Cerebellar cortex (tissue), 1 donor: ENCODE data around the gene RPS6KA5.
"Not testable (repeated sequence)": the region's sequence is repeated elsewhere in the genome, so short reads cannot be mapped to it uniquely, and the experiment has no call there.

Source experiments
- DNase-seq: peaks from one replicate; pipeline ENCODE4 v3.0.0-alpha.2; 2015; ENCODE audit warnings: low spot score

Gene RPS6KA5

DNA sequence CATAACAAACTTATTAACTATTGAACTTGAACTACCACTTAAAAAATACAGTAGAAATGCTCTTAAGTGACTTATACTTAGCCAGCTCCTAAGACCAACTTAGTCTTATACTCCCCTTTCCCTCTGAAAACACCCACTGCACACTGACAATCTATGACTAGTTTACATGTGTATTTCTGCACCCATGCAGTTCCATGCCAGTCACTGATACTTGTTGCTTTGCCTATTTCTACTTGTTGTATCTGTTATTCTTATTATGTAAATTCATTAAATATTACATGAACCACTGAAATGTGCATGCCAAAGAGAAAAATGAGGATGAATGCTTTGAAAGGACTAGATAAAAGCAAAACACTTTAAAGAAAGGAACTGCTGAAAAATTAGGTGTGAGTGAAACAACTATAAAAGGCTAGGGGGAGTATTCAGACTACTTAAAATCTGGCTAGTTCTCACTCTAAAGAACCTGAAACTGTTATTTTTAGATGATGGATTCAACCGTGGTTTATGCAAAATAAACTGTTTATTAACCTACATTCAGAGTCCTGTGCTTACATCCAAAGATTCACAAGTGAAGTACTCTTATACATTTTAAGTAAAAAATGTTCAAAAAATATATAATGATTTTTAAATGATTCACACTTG is 74.7 kb downstream of the RPS6KA5 start:
- no peak for DNase-seq

- DNase-seq, result no peak
Measured at GRCh38 chr14:90983560-90983959, 76.9 kb downstream of the RPS6KA5 start.

DNA sequence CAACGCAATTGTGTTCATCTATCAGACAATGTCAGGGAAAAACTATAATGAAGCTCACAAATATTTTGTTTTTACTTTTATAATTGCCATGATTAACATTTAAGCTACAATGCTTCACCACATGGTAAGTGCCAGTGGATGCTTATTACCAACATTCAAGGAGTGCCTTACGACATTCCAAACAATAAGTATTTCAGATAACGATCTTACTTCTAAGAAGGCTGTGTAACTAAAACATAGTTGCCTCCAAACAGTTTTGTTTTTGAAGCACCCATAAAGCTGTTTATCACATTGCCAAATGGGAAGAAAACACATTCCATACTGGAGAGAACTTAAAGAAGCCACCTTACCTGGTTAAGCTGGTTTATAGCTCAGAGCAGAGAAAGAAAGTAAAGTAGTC is 78.8 kb downstream of the RPS6KA5 start:
- no peak for DNase-seq

DNA sequence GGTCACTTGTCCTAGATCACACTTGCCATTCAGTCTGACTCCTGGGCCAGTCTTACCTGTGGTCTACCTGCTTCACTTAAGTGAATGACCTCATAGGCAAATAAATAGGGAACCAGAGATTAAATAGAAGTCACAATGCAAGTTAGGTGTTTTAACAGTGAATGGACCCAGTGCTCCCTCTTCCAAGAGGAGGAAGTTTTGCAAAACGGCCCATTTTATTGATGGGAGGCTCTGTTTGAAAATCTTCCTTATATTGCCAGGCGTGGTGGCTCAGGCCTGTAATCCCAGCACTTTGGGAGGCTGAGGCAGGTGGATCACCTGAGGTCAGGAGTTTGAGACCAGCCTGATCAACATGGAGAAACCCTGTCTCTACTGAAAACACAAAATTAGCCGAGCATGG is 79.8 kb downstream of the RPS6KA5 start:
- DNase-seq, result not testable (repeated sequence)

DNA sequence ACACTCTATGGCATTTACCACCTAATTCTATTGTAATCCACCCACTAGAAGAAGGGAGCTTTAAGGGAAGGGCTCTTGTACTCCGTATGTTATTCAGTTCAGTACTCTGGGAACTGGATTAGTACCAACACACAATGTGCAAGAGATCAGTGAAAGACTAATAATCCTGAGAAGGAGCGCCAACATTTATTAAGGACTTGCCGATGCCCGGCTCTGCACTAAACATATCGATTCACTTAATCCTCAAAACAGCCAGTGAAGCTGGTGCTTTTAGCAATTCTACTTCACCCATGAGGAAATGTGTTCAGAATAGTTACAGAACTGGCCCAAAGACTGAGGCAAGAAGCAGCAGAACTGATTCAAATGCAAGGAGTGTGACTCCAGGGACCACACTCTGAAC is 80.9 kb downstream of the RPS6KA5 start:
- DNase-seq, result peak; percentile 58

GRCh38 chr14:90976101-90976500 is 84.3 kb downstream of the RPS6KA5 start:
- no peak for DNase-seq

DNA sequence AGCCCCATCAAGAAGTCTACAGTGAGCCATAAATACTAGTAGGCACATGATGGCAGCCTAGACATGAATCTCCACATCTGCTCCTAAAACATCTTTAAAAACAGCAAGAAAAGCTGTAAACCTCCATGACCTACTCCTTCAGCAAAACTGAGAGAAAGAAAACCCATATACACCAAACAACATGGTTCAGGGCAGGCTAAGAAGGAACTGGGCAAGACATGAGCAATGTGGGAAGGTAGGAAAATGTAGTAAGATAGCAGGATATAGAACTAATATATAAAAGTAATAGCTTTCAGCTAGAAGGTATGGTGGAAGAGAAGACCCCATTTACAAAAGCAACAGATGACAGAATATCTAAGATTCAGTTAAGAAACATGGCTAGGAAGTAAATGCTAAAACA is 88.8 kb downstream of the RPS6KA5 start:
- no peak for DNase-seq

GRCh38 chr14:90970167-90970600 is 90.3 kb downstream of the RPS6KA5 start:
- DNase-seq, result no peak

DNA sequence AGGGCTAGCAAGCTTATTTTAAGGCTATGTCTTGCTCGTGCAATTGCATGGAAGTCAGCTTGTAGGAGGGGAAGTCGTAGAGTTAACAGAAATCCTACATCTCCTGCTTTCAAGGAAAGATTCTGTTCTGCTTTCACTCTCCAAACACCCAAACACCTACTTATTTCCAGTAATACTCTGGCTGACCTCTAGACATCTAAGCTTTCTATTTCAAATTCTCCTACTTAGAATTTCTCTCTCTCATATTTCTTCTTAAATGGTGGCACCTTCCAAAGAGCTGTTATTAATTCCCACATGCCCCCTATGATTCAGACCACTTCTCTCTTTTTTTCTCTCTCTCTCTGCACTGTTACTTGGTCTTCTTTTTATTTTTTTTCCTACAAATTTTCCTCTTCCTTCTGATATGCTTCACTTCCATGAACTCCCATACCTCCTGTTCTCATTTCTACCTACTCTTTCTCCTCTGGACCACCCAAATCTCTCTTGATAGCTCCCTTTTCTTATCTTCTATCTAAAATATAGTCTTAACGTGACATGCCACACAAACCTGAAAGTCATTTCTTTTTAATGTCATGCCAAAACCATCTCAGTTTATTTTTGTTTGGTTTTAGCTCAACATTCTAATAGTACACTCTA is 90.8 kb downstream of the RPS6KA5 start:
- DNase-seq, result no peak

DNA sequence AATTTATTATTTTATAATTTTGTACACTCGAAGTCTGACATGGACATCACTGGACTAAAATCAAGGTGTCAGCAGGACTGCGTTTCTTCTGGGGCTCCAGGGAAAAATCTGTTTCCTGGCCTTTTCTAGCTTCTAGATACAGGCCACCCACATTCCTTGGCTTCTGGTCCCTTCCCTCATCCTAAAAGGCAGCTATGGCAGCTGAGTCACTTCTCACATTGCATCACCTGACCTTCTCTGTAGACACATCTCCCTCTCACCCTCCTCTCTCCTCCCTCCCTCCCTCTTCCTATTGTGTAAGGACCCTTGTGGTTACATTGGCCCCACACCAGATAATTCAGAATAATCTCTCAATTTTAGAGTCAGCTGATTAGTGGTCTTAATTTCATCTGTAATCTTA is 92.4 kb downstream of the RPS6KA5 start:
- no peak for DNase-seq

DNA sequence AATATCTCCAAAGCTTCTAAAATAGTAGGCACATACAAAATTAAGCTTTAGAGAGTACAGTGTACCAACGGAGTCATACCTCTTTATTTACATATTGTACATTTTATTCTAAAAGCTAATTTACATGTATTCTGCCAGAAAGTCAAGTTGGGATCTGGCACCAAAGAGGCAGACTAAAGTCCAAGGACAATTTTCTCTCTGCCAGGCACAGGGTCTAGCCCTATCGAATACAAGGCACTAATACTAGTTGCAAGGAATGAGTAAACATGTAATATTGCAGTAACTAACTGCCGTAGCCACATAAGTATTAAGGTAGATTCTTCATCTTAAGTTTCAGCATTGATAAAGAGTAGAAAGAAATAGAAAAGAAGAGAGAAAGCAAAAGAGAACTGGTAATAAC is 93.9 kb downstream of the RPS6KA5 start:
- no peak for DNase-seq

GRCh38 chr14:90965765-90966164 is 94.7 kb downstream of the RPS6KA5 start:
- no peak for DNase-seq

DNA sequence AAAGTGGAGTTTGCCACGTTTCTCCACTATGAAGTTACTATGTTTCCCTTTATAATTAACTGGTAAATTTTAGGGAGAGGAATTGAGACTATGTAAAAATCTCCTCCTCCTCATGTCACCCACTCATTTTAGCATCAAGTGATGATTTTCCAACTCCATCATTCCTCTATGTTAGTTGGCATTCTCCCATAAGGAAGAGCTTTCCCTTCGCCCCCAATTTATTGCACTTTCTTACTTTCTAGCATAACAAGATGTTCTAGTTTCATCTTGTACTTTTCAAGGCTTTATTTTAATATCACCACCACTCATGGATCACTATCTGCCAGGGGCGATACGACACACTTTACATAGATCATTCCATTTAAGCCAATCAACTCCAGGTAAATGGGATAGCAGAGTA is 97.1 kb downstream of the RPS6KA5 start:
- DNase-seq, result no peak

- no peak for DNase-seq
Measured at GRCh38 chr14:90962505-90963109, 97.8 kb downstream of the RPS6KA5 start.

GRCh38 chr14:90960818-90961217 is 99.6 kb downstream of the RPS6KA5 start:
- no peak for DNase-seq

DNA sequence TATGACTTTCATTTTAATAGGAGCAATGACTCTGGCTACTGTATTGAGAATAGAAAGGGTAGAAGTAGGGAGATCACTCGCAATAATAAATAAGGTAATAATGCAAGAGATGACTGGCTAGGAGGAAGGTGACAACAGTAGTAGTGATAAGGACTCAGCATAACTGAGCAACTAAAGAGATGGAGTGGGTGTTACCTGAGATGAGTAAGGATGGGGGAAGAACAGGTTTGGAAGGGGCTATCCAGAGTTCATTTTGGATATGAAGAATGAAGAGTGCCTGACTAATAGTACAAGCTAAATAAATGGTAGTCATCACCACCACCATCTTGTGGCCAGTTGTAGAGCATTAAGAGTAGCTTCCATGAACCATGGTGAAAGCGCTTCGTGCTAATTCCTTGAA is 101.1 kb downstream of the RPS6KA5 start:
- DNase-seq, result no peak

- no peak for DNase-seq
Measured at GRCh38 chr14:90956273-90956672, 104.2 kb downstream of the RPS6KA5 start.

DNA sequence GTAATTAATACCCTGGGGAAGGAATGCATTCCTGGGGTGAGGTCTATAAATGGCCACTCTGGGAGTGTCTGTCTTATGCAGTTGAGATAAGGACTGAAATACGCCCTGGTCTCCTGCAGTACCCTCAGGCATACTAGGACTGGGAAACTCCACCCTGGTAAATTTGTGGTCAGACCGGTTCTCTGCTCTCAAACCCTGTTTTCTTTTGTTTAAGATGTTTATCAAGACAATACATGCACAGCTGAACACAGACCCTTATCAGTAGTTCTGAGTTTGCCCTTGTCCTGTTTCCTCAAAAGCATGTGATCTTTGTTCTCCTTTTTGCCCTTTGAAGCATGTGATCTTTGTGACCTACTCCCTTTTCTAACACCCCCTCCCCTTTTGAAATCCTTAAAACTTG is 106.8 kb downstream of the RPS6KA5 start:
- DNase-seq, result not testable (repeated sequence)

DNA sequence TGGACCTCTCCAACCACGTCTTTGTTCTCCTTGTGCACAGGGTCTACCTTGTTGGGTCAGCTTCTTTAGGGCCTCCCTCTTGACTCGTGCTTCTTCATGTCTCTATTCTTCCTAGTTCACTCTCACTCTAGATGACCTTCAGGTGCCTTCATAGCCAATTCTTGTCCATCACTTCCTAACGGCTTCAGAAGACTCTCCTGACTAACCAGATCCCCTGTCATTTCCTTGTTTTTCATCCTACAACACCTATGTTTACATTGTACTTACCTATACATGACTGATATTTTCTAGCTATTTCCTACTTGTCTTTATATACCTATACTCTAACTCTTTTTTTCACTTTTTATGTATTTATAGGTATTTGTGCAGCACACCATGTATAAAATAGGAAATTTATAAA is 117.1 kb downstream of the RPS6KA5 start:
- no peak for DNase-seq

DNA sequence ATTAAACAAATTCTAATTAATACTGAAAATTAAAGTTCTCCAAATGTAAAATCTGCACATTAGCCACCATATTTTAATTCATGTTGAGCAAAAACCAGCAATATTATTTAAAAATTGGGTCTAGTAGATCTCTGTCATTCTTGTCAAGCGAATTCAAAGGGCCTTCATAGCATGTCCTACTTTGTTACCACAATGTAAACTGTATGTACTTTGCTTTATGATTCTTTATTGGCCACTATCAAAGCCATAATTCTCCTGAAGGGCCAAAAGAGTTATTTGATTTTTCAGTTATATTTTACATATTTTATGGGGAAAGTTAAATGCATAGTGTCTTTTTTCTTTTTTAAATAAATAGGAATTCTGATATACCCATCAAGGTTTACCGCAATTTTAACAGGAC is 117.9 kb downstream of the RPS6KA5 start:
- DNase-seq, result no peak

DNA sequence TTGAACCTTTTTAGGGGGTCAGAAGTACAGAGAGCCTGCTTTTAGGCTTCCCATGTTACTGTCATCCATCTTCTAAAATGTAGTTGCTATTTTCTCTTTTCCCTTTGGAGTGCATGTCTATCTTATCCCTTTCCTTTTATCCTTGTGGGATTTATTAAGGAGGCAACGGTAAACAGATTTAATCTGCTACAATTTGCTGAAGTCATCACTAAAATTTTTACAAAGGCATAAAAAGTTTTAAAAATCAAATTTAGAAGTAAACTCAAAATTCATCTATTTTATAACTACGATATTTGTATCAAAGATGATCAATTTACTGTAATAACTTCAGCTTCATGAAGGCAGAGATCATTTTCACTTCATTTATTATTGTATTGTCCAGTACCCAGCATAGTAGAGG is 118.7 kb downstream of the RPS6KA5 start:
- DNase-seq, result no peak

DNA sequence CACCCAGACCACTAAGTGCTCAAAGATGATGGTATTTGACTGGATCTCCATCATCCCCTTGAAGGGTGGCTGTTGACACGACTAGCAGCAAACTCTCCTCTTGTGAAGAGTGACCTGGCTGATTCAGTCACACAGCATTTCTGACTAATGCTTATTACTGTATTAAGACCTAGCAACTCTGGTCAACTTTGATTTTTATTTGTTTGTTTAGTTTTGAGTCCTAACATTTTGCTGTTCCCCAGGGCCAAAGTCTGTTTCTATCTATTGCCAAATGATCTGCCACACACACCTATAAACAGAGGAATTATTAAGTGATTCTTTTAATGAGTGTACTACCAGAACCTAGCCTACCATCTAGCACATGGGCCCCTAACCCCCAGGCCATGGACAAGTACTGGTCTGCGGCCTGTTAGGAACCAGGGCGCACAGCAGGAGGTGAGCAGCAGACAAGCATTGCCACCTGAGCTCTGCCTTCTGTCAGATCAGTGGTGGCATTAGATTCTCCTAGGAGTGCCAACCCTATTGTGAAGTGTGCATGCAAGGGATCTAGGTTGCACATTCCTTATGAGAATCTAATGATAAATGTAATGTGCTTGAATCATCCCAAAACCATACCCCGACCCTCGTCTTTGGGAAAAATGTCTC is 120.0 kb downstream of the RPS6KA5 start:
- DNase-seq, result peak; percentile 60

- not testable (repeated sequence) for DNase-seq
Measured at GRCh38 chr14:90939252-90939795, 121.1 kb downstream of the RPS6KA5 start.
